GM13977 (cell line): Measurements from ENCODE around the gene HTR1E.
"Not testable (repeated sequence)": the region's sequence is repeated elsewhere in the genome, so short reads cannot be mapped to it uniquely, and the experiment has no call there.

Experiments
- DNase-seq: peaks from one replicate; pipeline ENCODE4 v3.0.0; 2012; ENCODE audit warnings: low spot score
- in situ Hi-C: fragments of 300-500 bp; cut with MboI; formaldehyde crosslinking; loops from one replicate; pipeline ENCODE4 v1.12.0; 2022; ENCODE audit warnings: low sequenced_read_pairs, low pct_unique_long_range_greater_than_20kb, mixed read lengths, inconsistent platforms; ENCODE audit not compliant: unreplicated experiment
- TF ChIP-seq, protein P1 (sequence below): IDR thresholded peaks from 2 replicates; pipeline ENCODE4 v1.5.1; 2012; ENCODE audit warnings: mild to moderate bottlenecking, control low read depth; ENCODE audit not compliant: insufficient read depth; ENCODE audit errors: extremely low read depth, missing control alignments

Gene HTR1E

DNA sequence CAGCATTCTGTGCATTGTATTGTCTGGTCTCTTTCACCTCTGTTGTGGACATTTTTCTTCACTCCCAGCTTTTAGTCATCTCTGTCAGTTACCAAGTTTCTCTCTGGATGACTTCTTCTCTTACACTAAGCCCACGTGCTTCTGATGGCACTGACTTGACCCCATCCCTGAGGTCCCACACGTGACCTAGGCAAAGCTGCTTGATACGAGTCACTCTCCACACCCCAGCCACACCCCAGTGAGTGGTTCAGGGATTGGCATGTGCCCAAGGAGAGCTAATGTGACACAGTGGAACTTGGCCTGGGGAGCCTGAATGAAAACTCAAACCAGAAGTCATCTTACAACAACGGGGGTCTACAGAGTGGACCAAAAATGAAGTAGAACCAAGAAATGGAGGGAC, 32.2 kb downstream of the HTR1E start:
- in situ Hi-C loops = no loop called here
- DNase-seq = no peak
- TF ChIP-seq, protein P1, sequence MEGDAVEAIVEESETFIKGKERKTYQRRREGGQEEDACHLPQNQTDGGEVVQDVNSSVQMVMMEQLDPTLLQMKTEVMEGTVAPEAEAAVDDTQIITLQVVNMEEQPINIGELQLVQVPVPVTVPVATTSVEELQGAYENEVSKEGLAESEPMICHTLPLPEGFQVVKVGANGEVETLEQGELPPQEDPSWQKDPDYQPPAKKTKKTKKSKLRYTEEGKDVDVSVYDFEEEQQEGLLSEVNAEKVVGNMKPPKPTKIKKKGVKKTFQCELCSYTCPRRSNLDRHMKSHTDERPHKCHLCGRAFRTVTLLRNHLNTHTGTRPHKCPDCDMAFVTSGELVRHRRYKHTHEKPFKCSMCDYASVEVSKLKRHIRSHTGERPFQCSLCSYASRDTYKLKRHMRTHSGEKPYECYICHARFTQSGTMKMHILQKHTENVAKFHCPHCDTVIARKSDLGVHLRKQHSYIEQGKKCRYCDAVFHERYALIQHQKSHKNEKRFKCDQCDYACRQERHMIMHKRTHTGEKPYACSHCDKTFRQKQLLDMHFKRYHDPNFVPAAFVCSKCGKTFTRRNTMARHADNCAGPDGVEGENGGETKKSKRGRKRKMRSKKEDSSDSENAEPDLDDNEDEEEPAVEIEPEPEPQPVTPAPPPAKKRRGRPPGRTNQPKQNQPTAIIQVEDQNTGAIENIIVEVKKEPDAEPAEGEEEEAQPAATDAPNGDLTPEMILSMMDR = no peak

DNA sequence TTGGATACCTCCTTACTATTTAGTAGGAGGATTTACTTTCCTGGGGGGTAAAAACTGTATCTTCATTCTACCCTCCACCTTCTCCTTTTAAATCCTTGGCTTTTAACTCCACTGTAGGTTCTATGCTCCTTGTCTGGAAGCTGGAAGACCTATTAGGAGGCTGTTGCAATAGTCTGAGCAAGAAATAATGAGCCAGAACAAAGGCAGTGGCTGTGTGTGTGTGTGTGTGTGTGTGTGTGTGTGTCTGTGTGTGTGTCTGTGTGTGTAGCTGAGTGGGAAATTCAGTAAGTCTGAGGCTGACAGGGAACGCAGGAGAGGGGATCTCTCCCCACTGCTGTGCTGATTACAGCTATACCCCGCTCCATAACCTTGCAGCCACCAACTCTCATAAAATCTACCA, 35.8 kb downstream of the HTR1E start:
- no peak for DNase-seq
- in situ Hi-C loops = no loop called here
- TF ChIP-seq, protein P1 = no peak

- in situ Hi-C loops = no loop called here
- TF ChIP-seq, protein P1 = no peak
- DNase-seq = no peak
Observed at GRCh38 chr6:86978251-86978650, 40.9 kb downstream of the HTR1E start.

- no peak for DNase-seq
- in situ Hi-C loops = no loop called here
- TF ChIP-seq, protein P1 = no peak
Observed at GRCh38 chr6:87001494-87001893, 64.2 kb downstream of the HTR1E start.

DNA sequence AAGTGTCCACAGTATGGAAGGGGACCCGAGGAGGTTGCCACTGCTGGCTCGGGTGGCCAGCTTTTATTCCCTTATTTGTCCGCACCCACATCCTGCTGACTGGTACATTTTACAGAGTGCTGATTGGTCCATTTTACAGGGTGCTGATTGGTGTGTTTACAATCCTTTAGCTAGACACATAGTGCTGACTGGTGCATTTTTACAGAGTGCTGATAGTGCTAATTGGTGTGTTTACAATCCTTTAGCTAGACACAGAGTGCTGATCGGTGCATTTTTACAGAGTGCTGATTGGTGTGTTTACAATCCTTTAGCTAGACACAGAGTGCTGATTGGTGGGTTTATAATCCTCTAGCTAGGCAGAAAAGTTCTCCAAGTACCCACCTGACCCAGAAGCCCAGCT, 65.1 kb downstream of the HTR1E start:
- in situ Hi-C loops, DNase-seq: not testable (repeated sequence)

DNA sequence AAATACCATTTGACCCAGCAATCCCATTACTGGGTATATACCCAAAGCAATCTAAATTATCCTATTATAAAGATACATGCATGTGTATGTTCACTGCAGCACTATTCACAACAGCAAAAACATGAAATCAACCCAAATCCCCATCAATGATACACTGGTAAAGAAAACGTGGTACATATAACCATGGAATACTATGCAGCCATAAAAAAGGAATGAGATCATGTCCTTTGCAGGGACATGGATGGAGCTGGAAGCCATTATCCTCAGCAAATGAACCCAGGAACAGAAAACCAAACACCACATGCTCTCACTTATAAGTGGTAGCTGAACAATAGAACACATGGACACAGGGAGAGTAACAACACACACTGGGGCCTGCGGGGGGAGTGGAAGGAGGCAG, 69.2 kb downstream of the HTR1E start:
- in situ Hi-C loops, DNase-seq: not testable (repeated sequence)

DNA sequence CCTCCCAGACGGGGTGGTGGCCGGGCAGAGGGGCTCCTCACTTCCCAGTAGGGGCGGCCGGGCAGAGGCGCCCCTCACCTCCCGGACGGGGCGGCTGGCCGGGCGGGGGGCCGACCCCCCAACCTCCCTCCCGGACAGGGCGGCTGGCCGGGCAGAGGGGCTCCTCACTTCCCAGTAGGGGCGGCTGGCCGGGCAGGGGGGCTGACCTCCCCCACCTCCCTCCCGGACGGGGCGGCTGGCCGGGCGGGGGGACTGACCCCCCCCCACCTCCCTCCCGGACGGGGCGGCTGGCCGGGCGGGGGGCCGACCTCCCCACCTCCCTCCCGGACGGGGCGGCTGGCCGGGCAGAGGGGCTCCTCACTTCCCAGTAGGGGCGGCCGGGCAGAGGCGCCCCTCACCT, 72.3 kb downstream of the HTR1E start:
- DNase-seq, in situ Hi-C loops: not testable (repeated sequence)

DNA sequence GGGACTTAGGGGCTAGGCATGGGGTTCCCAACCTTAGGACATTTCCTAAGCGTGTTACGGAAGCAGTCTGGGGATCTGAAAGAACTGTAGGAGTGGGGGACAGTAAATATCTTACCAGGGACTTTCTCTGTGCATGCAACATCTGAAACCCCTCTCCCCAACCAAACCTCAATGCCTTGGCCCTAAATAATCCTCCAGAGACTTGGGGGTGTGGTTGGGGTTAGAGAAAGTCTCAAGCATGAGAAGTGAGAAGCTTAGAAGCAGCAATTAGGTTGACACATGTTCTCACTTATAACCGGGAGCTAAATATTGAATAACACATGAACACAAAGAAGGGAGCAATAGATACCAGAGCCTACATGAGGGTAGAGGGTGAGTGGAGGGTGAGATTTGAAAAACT, 74.7 kb downstream of the HTR1E start:
- DNase-seq = no peak
- in situ Hi-C loops = no loop called here
- TF ChIP-seq, protein P1 = no peak

- DNase-seq = no peak
- in situ Hi-C loops = no loop called here
Observed at GRCh38 chr6:87012743-87013142, 75.4 kb downstream of the HTR1E start.

More at GRCh38 chr6:87012743-87013142, 75.4 kb downstream of the HTR1E start:
- TF ChIP-seq, protein P1 = no peak
